Activated naive CD4-positive, alpha-beta T cell treated with anti-CD3 and anti-CD28 coated beads, Interleukin-2, amount 50 U/mL, for 16 hours (primary cell): ENCODE results near the gene SRPX2.

ENCODE experiments used
- DNase-seq: peaks from one replicate; pipeline ENCODE4 v3.0.0-alpha.2; 2020

The SRPX2 gene

DNA sequence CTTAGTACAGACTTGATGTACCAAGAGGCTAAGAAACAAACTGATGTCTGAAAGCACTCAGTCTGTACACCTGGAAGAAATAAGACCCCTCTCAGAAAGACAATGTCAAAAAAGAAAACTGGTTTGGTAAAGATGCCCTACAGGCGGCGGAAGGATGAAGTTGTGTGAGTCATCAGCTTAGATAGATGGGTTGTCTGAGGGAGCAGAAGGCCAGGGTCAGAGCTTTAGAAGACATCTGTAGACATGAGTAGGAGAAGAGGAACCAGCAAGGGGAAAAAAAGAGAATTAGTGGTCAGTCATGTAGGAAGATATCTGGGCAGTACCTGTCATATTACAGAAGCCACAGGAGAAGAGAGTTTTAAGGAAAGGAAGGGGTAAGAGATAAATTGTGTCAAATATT lies 8.3 kb downstream of the SRPX2 start:
- no peak for DNase-seq

DNA sequence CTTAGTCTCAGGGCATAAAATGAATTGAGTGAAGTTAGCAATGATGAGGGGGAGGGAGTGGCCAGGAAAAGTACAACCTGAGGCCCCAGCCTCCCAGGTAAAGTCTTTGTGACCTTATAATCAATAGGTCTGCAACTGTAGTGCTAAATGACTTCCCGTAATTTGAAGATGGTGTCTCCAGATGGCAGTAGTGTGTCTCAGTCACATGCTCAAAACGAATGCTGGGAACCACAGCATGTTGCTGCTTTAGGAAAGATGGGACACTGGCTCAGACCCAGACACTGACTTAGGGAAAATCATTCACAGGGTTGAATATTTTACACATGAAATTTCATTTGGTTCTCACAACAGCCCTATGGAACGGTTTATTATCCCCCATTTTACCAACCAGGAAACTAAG lies 10.3 kb downstream of the SRPX2 start:
- DNase-seq: no peak

- DNase-seq: no peak
These were observed 15.0 kb downstream of the SRPX2 start for GRCh38 chrX:100658941-100659381.

DNA sequence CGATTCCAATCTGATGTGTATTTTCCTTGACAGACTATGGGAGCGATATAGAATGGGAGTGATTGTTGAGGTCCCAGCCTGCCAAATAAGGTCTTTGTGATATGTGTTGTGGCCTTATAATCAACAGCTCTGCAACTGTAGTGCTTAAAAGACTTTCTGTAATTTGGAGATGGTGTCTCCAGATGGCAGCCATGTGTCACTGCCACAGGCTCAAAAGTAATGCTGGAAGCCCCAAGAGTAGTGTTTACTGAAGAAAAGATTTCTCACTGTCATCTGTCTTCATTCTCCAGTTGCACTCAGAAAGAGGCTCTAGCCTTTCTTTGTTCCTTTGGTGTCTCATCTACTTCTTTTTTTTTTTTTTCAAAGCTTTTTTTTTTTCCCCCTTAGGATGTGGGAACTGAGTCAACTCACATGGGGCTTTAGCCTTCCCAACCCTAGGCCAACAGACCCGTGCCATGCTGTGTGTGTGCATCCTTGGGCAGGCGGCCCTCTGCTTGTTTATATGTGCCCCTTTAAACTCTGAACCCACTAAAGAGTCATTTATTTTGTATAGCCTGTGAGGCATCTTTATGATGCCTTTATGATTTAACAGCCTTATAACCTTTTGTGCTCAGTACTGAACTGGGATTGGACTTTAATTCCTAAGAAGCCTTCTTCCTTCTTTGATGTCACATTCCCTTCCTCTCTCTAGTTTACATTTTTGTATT lies 15.6 kb downstream of the SRPX2 start:
- DNase-seq: no peak

- no peak for DNase-seq
These were observed 18.2 kb downstream of the SRPX2 start for GRCh38 chrX:100662170-100662569.

DNA sequence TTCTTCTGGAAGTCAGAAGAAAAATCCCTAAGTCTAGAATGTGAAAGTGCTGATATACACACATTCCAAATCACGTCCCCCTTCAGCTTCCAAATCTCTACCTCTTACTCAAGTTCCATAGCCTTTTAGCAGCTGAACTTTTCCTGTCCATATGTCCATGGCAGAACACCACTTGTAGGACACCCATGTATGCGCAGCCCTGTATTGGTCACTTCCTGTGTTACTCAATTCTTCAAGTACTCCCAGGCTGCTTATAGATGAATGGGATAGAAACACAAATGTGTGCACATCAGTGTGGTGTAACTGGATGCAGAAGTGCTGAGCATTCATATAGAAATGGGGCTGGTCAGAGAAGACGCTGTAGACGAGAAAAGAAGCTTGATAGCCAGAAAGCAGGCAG lies 18.8 kb downstream of the SRPX2 start:
- DNase-seq: no peak

GRCh38 chrX:100663642-100664041 lies 19.6 kb downstream of the SRPX2 start:
- no peak for DNase-seq

- no peak for DNase-seq
These were observed 29.0 kb downstream of the SRPX2 start for GRCh38 chrX:100672966-100673365.

GRCh38 chrX:100673397-100673953 lies 29.5 kb downstream of the SRPX2 start:
- no peak for DNase-seq

DNA sequence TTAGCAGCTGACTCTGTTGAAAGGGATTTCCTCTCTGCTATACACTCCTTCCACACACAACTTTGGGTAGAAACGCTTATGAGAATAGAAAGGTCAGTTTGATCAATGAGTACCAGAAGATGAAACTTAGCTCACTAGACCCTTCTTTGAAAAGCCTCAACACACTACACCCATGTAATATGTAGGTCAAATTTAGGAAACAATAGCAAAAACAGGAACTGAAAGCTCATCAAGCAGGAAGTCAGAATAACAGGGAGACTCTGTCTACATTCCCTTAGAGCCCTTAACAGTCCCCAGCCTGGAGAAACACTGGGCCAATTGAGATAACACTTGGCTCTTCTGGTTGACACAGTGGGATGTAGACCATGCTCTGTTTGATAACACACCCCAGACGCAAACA lies 30.7 kb downstream of the SRPX2 start:
- no peak for DNase-seq

DNA sequence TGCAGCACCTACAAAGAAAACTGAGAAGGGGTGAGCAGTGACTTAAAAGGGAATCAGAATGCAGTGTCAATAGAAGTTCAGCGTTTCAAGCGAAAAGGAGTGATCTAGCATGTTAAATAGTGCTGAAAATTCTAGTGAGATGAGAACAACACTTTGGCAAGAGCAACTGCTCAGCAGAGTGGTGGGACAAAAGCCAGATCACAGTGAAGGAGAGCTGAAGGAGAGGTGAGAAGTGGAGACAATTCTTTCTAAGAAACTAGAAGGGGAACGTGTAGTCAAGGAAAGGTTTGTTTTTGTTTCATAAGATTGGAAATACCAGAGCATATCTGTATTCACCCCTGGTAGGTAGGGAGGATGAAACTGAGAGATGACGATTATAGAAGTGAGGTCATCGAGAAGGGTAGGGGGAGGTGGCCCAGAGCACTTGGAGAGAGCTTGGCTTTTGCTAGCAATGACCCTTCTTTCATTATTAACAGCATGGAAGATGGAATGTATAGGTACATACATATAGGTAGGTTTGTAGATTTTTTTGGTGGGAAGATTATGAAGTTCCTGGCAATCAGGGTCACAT lies 33.7 kb downstream of the SRPX2 start:
- DNase-seq: no peak

DNA sequence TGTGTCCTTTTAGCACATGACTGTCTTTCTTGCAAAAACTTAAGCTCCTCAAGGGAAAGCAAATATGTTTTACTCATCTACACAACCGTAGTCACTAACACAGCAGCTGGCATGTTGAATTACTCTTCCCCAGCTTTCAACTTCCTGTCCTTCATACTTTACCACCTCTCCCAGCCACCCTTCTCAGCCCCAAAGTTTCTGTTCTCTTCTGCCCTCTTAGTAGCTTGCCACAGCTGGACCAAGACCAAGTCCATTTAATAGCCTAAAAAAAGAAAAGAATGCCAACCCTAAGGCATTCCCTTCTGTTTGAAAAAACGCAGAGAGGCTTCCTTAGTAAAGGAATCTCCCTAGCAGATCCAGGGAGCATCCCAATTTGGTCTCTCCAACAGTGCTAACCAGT lies 36.8 kb downstream of the SRPX2 start:
- DNase-seq: no peak

DNA sequence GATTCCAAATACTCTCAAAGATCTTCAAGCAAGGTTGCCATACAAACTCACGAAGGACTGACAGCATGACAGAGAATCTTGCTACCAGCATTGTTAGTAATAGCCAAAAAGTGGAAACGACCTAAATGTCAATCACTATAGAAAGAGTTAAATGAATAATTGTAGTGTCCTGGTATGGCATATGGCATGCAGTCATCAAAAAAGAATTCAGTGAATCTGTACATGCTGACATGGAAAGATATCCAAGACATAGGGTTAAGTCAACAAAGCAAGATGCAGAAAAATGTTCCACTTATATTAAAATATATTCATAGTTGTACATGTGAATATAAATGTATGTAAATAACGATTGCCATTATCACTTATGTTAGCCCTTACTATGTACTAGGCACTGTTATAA lies 37.6 kb downstream of the SRPX2 start:
- DNase-seq: no peak

- no peak for DNase-seq
These were observed 38.9 kb downstream of the SRPX2 start for GRCh38 chrX:100682939-100683338.

GRCh38 chrX:100685284-100685996 lies 41.4 kb downstream of the SRPX2 start:
- DNase-seq: peak; percentile 47

- DNase-seq: no peak
These were observed 42.0 kb downstream of the SRPX2 start for GRCh38 chrX:100685997-100686305.

DNA sequence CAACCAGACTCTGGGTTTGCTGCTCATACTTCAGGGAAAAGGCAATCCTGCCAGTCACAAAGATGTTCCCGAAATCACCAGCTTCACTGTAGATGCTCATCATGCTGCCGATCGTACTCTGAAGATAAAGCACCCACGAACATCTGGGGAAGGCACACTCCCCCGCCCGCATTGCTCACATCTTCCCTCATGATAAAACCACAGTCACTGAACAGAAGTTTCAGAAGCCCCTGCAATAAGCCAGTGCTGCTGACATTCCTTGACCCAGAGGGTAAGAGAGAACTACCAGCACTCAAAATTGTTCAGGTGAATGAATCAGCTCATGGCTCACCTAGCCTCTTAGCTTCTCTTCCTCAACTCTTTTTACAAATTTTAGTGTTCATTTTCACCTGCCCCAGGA lies 43.1 kb downstream of the SRPX2 start:
- DNase-seq: peak; percentile 11

- no peak for DNase-seq
These were observed 43.5 kb downstream of the SRPX2 start for GRCh38 chrX:100687546-100687945.

- DNase-seq: no peak
These were observed 51.3 kb downstream of the SRPX2 start for GRCh38 chrX:100695302-100695701.

DNA sequence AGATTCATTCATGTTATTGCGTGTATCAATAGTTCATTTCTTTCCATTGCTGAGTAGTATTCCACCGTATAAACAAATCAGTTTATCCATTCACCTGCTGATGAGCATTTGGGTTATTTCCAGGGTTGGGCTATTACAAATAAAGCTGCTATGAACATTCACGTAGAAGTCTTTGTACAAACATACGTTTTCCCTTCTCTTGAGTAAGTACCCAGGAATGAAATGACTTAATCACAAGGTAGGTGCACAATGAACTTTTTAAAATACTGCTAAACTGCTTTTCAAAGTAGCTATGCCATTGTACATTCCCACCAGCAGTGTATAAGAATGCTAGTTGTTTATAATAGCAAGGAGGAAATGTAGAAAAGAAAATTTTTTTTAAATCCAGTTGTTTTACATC lies 52.0 kb downstream of the SRPX2 start:
- no peak for DNase-seq

- DNase-seq: no peak
These were observed 52.8 kb downstream of the SRPX2 start for GRCh38 chrX:100696699-100697351.

DNA sequence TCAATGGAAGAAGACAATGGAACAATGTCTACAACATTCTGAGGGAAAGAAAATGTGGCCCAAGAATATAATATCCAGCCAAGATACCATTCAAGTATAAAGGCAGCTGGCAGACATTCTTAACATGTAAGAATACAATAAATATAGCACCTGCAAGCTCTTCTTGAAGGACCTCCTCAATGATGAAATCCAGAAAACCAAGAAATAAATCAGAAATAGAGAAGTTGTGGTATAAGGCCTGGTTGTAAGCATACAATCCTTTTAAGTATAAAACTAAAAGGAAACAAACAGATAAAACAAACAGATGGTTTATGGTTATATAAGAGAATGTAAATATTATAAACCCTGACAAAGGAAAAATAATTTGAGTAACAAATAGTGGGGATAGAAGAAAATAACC lies 54.6 kb downstream of the SRPX2 start:
- no peak for DNase-seq

GRCh38 chrX:100700809-100701208 lies 56.8 kb downstream of the SRPX2 start:
- no peak for DNase-seq
